ENCODE results near the gene MAGEF1. TPM values are rescaled to one million over a fixed set of nuclear protein-coding genes. Genes with fewer than 3 reads are reported as not detected.

MAGEF1 gene
- total RNA-seq, 2 donors from 2014 or later: 4.5 to 6.4 TPM

DNA sequence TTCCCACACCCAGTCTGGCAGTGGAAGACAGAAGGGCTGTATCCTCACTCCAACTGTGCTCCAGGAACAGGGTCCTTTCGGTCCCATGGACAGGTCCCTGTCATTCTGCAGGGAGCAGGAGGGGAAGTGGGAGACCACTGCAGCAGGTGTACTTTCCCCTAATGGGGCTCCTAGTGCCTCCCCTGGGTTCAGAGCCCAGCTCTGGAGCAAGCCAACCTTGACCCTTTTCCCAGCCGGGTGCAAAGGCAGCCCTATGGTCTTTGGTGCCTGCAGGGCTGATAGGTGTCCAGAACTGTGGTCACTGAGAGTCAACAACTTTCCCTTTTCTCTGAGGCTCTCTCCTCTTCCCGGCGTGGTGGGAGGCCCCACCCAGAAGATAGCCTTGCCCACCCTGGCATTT, 26.8 kb downstream of the MAGEF1 start:
- H3K4me3 Mint-ChIP-seq: no peak overlapping the region
- H3K4me1 Mint-ChIP-seq: no peaks in the 10 kb centered on the region
- H3K27ac Mint-ChIP-seq: no peak overlapping the region
- DNase-seq (no peak), ATAC-seq (no peak)
- no peaks in the 10 kb centered on the region for H3K36me3 Mint-ChIP-seq (ENCODE audit: low read depth)
- H3K9me3 ChIP-seq (ENCODE audit: control insufficient read depth, low read length, poor library complexity, severe bottlenecking): peaks cover 3% of the 10 kb centered on the region
- peaks cover 20% of the 10 kb centered on the region for H3K27me3 Mint-ChIP-seq

DNA sequence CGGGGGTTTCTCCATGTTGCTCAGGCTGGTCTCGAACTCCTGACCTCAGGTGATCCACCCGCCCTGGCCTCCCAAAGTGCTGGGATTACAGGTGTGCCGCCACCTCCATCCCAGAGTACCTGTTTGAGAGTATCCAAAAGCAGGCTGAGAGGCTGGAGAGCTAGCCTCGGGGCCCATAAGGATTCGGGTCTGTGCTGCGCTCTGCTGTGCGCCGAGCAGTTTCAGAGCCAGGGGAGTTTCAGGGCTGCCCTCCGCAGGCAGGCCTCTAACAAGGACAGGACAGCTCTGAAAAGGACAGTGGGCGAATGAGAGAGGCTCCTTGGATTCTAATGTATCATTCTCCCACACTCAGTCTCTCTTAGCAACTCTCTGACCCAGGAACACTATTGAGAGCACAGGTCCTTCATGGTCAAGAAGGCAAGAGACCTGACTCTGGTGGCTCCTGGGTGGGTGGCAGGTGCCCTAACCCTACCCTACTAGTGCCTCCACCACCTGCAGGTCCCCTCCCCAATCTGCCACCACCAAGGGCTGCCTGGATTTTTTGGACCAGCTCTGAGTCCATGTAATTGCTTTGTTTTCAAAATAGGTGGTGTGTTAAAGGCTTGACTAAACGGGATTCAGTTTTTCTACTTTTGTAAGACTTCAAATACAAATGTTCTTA, 27.8 kb downstream of the MAGEF1 start:
- no peak overlapping the region for H3K27ac Mint-ChIP-seq
- no peaks in the 10 kb centered on the region for H3K4me1 Mint-ChIP-seq

DNA sequence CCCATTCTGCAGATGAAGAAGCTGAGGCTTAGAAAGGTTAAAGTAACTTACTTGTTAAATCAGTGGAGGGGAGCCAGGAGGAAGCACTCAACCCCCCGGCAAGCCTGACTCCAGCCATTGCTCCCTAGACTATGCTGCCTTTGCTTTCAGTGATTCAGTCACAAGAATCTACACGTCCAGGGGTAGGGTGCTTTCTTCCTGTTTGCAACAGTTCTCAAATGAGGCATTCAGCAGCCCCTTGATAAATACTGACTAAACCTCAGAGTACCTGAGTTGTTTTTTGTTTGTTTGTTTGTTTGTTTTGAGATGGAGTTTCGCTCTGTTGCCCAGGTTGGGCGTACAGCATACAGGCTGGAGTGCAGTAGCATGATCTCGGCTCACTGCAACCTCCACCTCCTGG, 28.6 kb downstream of the MAGEF1 start:
- H3K4me3 Mint-ChIP-seq: no peak overlapping the region
- H3K9me3 ChIP-seq (ENCODE audit: control insufficient read depth, low read length, poor library complexity, severe bottlenecking): peaks cover 3% of the 10 kb centered on the region
- H3K4me1 Mint-ChIP-seq: no peaks in the 10 kb centered on the region
- peaks cover 15% of the 10 kb centered on the region for H3K27me3 Mint-ChIP-seq
- DNase-seq: no peak
- H3K27ac Mint-ChIP-seq: no peak overlapping the region
- no peak for ATAC-seq
- H3K36me3 Mint-ChIP-seq (ENCODE audit: low read depth): no peaks in the 10 kb centered on the region

More for the DNA sequence above, 27.8 kb downstream of the MAGEF1 start:
- H3K9me3 ChIP-seq (ENCODE audit: control insufficient read depth, low read length, poor library complexity, severe bottlenecking): peaks cover 3% of the 10 kb centered on the region
- Mint-ChIP-seq H3K27me3 (peaks cover 20% of the 10 kb centered on the region), H3K36me3 (ENCODE audit: low read depth) (no peaks in the 10 kb centered on the region), H3K4me3 (no peak overlapping the region)
- DNase-seq (no peak), ATAC-seq (no peak)

DNA sequence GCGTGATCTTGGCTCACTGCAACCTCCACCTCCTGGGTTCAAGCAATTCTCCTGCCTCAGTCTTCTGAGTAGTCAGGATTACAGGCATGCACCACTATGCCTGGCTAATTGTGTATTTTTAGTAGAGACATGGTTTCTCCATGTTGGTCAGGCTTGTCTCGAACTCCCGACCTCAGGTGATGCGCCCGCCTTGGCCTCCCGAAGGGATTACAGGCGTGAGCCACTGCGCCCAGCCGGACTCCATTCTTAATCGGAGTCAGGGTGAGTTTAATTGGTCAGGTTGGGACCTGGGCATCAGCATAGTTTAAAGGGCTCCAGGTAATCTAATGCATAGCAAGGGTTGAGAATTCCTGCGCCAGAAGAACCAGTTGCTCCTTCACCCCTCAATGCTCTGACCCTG, 29.2 kb downstream of the MAGEF1 start:
- no peak for DNase-seq
- Mint-ChIP-seq H3K4me1 (no peaks in the 10 kb centered on the region), H3K36me3 (ENCODE audit: low read depth) (no peaks in the 10 kb centered on the region), H3K27me3 (peaks cover 15% of the 10 kb centered on the region), H3K27ac (no peak overlapping the region), H3K4me3 (no peak overlapping the region)
- H3K9me3 ChIP-seq (ENCODE audit: control insufficient read depth, low read length, poor library complexity, severe bottlenecking): peaks cover 3% of the 10 kb centered on the region
- ATAC-seq: no peak

DNA sequence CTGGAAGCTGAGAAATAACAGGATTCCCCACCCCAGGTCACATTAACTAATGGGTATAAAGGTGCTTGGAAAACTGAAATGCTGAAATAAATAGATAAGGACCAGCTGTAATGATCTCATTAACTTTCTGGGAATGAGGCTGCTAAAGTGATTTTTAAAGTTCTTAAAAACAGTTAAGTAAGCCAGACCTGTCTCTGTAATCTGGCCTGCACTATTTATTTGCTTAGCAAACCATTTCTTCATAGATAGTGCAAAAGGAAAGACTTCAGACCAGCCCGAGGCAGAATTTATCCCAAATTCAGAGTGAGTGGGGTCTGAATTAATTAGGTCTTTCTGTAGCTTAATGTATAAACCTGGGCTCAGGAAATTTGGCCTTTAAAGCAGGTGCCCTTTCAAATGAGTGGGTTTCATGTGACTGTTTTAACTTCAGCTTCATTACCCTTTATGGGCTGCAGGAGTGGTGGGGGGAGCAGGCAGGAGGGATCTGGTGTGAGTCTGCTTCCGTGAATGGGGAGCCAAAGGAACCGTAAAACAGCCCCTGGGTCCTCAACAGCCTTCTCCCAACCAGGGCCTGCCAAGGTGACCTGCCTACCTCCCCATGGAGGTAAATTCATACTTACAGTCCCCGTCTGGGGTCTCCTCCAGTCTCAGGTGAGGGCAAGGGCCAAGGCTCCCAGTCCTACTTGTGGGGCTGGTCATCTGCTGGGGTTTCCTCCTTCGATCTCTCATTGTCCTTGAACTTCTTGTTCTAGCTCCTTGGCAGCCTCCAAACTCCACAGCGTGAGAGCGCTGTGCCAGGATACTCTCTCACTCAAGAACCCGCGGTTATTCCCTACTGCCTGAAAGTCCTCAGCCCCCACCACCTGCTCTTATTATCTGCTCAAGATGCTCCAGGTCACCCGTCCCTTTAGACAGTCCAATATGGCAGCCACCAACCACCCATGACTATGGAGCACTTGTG, 31.2 kb downstream of the MAGEF1 start:
- H3K4me3 Mint-ChIP-seq: no peak overlapping the region
- H3K27ac Mint-ChIP-seq: no peak overlapping the region
- H3K27me3 Mint-ChIP-seq: peaks cover 22% of the 10 kb centered on the region
- peaks cover 3% of the 10 kb centered on the region for H3K9me3 ChIP-seq (ENCODE audit: control insufficient read depth, low read length, poor library complexity, severe bottlenecking)
- ATAC-seq (no peak), DNase-seq (no peak)
- no peaks in the 10 kb centered on the region for H3K4me1 Mint-ChIP-seq
- H3K36me3 Mint-ChIP-seq (ENCODE audit: low read depth): no peaks in the 10 kb centered on the region

DNA sequence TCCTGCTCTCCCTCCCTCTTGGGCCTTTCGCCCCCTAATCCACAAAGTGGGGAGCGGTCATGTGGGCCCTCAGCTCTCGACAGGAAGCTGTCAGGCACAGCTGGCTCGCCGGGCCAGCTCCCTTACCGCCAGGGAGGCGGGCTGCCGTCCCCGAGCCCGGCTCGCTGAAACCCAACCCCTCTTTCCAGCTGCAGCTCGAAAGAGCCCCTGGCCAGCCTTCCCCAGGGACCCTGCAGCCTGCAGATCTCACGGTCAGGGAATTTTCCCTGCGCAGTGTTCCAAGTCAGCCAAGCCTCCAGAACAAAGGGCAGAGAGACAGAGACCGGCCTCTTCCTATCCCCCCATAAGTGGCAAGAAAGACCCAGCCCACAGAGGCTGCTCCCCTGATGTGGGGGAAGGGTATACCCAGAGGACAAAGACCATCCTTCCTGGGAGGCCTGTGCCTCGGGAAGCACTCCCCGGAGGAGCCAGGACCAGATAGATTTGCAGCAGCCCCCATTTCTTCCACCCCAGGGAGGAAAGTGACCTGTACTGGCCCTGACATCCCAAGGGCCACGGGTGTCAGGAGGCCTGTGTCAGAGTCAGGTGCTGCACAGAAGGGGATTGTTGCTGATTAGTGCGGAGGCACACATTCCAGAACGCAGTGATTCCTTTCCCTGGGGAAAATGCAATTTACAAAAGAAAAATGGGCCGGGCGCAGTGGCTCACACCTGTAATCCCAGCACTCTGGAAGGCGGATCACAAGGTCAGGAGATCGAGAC, 32.6 kb downstream of the MAGEF1 start:
- H3K36me3 Mint-ChIP-seq (ENCODE audit: low read depth): no peaks in the 10 kb centered on the region
- H3K9me3 ChIP-seq (ENCODE audit: control insufficient read depth, low read length, poor library complexity, severe bottlenecking): peaks cover 3% of the 10 kb centered on the region
- H3K27me3 Mint-ChIP-seq: peaks cover 13% of the 10 kb centered on the region
- H3K27ac Mint-ChIP-seq: no peak overlapping the region
- H3K4me3 Mint-ChIP-seq: no peak overlapping the region
- ATAC-seq: no peak
- DNase-seq: no peak
- H3K4me1 Mint-ChIP-seq: no peaks in the 10 kb centered on the region

DNA sequence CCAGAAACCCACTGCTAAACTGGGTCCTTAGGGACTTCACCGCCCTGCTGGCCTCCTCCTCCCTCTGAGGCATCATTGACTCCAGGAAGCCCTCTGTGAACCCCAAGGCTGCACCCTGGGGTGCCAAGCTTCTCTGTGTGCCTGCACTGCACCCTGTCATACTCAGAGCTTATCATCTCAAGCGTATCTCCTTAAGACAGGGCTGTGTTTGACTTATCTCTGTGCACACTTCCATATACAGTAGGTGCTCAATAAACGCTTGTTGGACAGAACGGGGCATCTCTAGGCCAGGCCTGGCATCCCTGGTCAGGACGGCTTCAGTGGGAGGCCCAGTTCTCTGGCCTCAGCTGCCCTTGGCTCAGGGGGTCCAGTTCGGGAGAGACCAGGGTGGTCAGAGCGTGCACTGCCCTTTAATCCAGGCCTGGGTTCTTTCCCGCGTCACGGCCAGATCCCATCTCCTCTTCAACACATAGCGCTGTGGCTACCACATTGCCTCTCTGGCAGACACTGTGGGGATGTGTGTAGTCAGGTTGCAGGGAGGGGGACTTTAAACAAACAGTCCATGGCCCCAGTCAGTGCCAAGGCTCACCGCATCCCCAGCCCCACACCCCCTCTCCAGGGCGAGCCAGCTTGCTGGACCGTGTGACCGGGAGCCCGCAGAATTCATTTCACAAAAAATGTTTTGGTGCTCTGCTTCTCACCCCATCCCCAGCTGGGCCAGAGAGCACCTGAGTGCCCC, 33.4 kb downstream of the MAGEF1 start:
- Mint-ChIP-seq H3K27ac (no peak overlapping the region), H3K4me3 (no peak overlapping the region), H3K27me3 (peaks cover 12% of the 10 kb centered on the region), H3K36me3 (ENCODE audit: low read depth) (no peaks in the 10 kb centered on the region), H3K4me1 (no peaks in the 10 kb centered on the region)
- ATAC-seq: no peak
- DNase-seq: no peak
- H3K9me3 ChIP-seq (ENCODE audit: control insufficient read depth, low read length, poor library complexity, severe bottlenecking): peaks cover 3% of the 10 kb centered on the region

DNA sequence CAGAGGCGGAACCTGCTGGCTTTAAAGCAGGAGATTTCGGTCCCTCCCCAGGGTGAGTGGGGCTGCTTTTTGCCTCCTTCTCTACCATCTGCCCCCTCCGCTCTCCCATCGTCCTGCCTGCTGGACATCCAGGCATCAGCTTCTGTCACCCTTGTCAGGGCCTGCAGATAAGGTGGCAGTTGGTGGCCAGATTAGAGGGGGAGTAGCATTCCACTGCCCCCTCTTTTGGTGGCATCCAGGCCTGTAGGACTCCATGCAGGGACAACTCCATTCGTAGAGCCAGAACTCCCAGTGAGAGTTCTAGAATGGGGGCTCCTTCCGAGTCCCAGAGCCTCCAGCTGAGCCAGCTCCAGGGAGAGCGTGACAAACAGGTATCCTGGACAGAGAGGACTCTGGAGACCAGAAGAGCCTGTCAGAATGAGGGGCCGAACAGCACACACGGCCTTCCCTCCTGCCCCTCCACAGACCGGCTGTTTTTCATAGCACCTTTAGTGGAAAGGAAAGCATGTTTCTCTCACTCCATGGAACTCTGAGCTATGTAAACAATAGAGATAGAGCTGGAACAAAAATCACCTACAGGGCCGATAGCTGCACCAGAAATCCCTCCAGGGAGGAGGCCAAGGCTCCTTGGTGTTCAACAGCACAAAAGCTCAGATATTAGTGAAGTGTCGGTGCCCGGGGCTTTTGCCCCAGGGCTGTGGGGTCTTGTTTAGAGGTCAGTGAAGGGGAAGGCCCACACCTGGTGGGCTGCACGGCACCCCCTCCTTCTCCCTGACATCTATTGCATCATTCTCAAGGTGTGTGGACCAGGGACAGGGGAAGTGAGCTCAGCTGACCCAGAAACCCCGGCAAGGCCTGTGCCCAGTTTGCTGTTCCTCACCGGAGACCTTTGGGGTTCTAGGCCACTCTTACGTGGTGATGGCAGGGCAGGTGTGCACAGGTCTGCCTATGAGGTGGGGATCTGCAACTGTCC, 34.2 kb downstream of the MAGEF1 start:
- Mint-ChIP-seq H3K27me3 (peaks cover 12% of the 10 kb centered on the region), H3K4me1 (no peaks in the 10 kb centered on the region), H3K27ac (no peak overlapping the region), H3K4me3 (no peak overlapping the region), H3K36me3 (ENCODE audit: low read depth) (no peaks in the 10 kb centered on the region)
- ATAC-seq: no peak
- no peak for DNase-seq
- H3K9me3 ChIP-seq (ENCODE audit: control insufficient read depth, low read length, poor library complexity, severe bottlenecking): no peaks in the 10 kb centered on the region

DNA sequence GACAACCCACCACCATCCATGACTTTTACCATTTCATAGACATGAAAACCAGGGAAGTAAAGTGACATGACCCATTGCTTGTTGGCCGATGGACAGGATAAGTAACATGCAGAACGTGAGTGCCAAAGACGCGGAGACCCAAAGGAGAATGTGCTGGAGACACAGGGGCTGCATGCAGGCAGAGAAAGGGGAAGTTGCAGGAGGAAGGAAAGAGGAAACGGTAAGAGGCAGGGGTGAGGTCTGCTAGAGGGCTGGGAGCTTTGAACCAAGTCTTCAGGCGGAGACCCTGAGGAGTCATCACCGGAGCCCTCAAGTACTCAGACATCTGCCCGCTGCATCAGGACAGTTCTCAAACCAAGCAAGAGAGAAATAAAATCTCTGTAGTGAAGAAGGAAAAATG, 34.9 kb downstream of the MAGEF1 start:
- Mint-ChIP-seq H3K4me3 (no peak overlapping the region), H3K36me3 (ENCODE audit: low read depth) (no peaks in the 10 kb centered on the region), H3K4me1 (no peaks in the 10 kb centered on the region), H3K27ac (no peak overlapping the region), H3K27me3 (peaks cover 12% of the 10 kb centered on the region)
- DNase-seq: no peak
- H3K9me3 ChIP-seq (ENCODE audit: control insufficient read depth, low read length, poor library complexity, severe bottlenecking): no peaks in the 10 kb centered on the region
- ATAC-seq: peak; percentile 55

DNA sequence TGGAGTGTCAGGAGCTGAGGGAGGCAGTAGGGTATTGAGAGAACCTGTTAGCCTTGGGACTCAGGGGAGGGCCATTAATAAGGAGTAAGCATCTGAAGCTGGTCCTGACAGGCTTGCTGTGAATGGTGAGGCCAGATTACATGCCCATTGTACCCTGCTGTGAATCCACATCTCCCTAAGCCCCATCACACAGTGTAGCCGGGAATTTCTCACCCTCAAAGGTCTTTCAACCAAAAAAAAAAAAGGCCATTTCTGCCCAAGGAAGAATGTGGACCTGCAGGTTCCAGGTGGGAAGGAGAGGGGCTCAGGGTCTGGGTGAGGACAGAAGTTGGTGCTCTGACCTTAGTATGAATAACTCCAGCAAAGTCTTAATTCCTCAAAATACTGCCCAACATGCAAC, 37.2 kb downstream of the MAGEF1 start:
- ATAC-seq: no peak
- H3K9me3 ChIP-seq (ENCODE audit: control insufficient read depth, low read length, poor library complexity, severe bottlenecking): no peaks in the 10 kb centered on the region
- no peak for DNase-seq
- H3K4me1 Mint-ChIP-seq: no peaks in the 10 kb centered on the region
- no peak overlapping the region for H3K4me3 Mint-ChIP-seq
- H3K27ac Mint-ChIP-seq: no peak overlapping the region
- no peaks in the 10 kb centered on the region for H3K36me3 Mint-ChIP-seq (ENCODE audit: low read depth)
- H3K27me3 Mint-ChIP-seq: peaks cover 29% of the 10 kb centered on the region

DNA sequence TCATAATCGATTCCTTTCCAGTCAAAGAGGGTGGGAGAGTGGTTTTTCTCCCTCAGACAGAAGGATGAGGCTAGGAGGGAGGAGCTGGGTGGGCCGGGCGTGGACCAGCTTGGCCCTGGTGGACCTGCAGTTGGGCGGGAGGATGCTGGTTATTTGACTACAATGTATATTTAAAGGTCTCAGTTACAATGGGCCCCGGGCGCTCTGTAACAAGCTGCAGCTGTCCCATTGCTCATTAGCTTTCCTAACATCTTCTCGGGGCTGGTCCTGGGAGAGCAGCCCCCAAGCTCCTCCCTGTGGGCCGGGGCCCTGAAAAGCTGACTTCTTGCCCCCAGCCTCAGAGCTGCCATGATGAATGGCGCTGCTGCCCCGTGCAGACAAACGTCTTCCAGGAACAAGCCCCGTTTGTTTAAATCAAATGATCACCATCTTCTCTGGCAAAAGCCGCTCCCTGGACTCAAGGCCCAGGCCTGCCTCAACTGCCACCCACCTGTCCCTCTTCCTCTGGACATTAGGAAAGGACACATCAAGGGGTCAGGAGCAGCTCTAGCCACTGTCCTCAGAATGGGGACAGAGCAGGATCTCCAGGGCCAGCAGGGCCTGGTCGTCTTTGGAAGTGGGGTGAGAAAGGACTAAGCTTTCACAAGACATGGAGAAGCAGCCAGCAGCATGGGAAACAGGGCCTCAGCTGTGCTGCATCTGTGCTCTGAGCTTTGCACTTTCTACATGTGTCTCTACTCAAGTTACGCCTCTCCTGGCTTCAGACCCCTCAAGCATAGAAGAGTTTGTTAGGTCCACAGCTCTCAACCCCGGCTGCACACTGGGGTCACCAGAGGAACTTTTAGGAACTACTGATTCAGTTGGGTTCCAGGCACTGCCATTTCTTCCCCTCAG, 38.6 kb downstream of the MAGEF1 start:
- no peaks in the 10 kb centered on the region for H3K9me3 ChIP-seq (ENCODE audit: control insufficient read depth, low read length, poor library complexity, severe bottlenecking)
- Mint-ChIP-seq H3K27ac (no peak overlapping the region), H3K4me3 (no peak overlapping the region), H3K36me3 (ENCODE audit: low read depth) (no peaks in the 10 kb centered on the region), H3K27me3 (peaks cover 29% of the 10 kb centered on the region), H3K4me1 (no peaks in the 10 kb centered on the region)
- no peak for DNase-seq
- ATAC-seq: no peak
